Fibroblast of skin of back (primary cell): ENCODE data around the gene CARS2.
"Not testable (repeated sequence)": the region's sequence is repeated elsewhere in the genome, so short reads cannot be mapped to it uniquely, and the experiment has no call there.

Experiments used
- DNase-seq: peaks from one replicate; pipeline ENCODE4 v3.0.0-alpha.2; 2013

CARS2 gene

DNA sequence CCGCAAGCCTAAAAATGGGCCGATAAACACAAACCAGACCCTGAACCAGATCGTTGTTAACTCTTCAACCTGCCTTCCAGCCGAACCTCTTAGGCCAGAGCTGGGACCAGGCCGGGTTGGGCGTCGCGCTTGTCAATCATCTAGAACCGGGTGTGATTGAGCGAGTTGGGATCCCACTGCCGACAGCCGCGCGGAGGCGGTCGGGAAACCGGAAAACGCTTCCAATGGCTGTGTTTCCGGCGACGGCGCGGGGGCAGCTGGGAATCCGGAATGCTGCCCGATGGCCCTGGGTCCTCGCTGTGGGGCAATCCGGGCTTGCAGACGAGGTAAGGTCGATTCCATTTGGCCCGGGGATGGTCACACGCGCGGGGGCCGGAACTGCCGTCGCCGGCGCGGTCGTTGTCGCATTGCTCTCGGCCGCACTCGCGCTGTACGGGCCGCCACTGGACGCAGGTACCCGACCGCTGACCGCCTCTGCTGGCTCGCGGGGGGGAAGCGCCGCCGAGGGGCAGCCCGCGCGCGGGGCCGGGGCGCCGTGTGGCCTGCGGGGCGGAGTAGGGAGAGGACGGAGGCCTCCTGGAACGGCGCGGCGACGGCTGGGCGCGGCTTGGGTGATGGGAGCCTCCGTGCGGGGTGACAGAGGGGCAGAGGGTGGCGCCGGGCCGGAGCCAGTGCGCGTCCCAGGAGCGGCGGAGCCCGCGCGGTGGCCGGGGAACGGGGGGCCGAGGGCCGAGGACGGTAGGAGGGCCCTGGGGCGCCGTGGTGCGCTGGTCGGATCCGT lies 90.4 kb downstream of the CARS2 start, which contains the start of gene NAXD:
Gene NAXD, plus strand, starts transcription at position 224 of the 781 bp plus-strand sequence. Its CDS starts 57 bp downstream, at position 281.
- peak; percentile 98 for DNase-seq

DNA sequence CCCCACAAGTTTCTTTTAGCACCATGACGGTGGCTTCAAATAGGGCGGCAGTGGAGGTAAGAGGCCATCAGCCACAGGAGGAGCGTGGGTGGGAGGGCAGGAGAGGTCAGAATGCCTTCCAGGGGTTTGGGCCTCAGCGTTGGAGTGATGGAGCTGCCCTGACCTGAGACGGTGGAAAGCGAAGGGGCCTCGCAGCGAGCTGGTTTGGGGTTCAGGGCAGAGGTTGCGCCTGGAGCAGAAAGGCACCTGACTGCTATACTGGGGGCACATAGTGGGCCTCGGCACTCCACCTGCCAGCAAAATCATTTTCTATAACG lies 91.0 kb downstream of the CARS2 start:
- no peak for DNase-seq

DNA sequence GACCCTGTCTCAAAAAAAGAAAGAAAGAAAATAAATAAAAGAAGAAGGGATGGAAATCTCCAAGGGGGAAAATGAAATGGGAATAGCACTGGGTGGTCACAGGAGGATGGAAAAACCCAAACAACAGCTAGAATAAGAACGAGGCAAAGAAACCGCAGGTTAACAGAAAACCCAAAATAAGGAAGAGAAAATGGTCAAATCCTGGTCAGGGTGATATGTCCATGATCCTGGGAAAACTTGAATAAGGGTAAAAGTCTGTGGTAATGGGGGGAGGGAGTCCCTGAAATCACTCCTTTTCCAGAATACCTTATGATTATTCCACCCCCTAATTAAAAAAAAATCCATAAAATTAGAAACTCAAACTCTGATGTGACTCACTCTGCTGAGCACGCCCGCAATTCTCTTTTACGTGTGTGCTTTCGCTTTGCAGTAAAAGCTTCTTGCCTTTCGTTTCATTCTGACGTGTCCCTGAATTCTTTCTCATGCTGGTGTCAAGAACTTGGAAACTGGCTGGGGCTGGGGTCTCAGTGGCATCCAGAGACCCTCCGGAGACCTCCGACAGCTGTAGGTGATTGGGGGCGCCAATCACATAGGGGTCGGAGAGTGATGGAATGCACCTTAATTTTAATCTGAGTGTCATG lies 94.8 kb downstream of the CARS2 start:
- no peak for DNase-seq

DNA sequence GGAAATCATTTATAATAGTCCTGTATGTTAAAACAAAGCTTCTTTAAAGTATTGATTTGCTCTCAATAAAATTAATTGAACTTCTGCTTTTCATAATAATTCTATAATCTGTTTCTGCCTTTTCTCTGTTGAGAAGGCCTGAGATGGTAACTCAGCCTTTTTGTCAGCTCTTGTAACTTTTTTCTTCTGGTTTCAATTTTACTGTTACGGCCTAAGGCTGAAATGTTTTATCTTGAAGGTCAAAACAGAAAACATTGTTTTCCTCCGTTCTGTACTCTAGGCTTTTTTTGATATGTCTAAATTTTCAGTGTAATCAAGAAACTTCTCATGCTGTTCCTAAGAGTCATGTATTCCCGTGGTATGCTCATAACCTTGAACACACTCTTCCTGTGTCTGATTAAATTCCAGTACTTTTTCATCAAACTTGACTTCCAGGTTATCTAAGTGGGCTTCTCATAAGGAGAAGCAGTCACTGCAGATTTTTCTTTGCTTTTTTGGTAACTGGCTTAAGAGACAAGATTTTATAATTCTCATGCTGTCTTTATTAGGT lies 98.2 kb downstream of the CARS2 start:
- no peak for DNase-seq

- DNase-seq = not testable (repeated sequence)
Observed at GRCh38 chr13:110606281-110606680, 99.6 kb downstream of the CARS2 start.

DNA sequence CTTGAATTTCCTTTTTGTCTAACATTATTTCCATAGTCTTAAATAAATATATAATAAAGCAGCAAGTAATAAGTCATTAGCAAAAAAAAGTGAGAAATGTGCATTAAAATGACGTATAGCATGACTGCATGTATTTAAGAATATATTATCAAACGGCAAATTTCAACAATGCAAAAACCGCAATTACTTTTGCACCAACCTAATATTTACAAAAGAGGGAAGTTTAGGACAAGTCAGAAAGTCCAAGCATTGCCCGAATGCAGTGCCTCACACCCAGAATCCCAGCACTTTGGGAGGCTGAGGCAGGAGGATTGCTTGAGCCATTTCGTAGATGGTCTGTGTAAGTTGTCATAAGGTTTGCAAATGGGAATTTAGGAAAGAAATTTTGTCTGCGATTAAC lies 100.8 kb downstream of the CARS2 start:
- DNase-seq = no peak

- no peak for DNase-seq
Observed at GRCh38 chr13:110600980-110601379, 104.9 kb downstream of the CARS2 start.

- DNase-seq = no peak
Observed at GRCh38 chr13:110600261-110600819, 105.6 kb downstream of the CARS2 start.

- DNase-seq = no peak
Observed at GRCh38 chr13:110597041-110597689, 108.8 kb downstream of the CARS2 start.

DNA sequence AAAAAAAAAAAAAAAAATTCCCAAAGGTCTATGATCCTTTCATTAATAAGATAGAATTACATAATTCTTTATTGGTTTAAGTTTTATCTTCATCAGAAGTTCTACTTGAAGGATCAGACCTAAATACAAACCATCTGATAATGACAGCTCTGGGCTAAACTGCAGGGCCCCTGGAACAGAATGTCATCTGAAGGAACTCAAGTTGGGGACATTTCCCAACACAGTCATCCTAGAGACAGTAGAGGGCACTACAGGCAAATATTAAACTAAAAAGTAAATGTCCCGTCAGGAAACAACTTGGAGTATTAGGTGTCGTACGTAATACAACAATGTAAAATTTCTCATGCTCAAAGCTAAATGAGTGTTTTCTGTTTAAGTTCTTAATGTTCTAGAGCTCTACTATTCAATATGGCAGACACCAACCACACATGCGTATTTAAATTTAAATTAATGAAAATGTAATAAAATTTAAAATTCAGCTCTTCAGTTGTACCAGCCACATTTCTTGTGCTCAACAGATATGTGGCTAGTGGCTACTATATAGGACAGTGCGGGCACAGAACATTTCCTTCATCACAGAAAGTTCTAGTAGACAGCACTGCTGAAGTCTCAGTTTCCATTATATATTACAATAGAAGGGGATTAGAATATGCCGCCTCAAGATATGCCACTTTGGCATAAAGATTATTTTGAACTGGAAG lies 112.3 kb downstream of the CARS2 start:
- DNase-seq = peak; percentile 71

DNA sequence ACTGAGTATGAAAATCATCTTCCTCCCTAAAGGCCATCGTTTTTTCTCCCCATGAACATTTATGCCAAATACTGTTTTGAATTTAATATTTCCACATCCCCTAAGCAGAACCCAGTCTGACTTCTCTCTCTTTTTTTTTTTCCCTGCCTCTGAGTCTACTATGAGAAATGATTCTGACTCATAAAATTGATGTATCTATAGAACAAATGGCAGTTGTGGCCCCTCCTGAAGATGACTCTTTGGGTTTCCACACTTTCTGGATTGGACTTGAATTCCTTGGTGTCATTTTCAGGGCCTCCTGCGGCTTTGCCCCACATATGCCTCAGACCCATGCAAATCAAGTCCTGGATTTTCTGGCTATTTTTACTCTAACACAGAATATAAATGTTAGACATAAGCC lies 113.3 kb downstream of the CARS2 start:
- DNase-seq = peak; percentile 70
